ENCODE results near the gene HLA-DRA.

- TF ChIP-seq EZH2 (IDR thresholded peaks at IDR 0.05) (no peak), EZH2phosphoT487 (IDR thresholded peaks at IDR 0.05) (no peak), CTCF (IDR thresholded peaks at IDR 0.05) (no peak)
These were observed 52.7 kb downstream of the HLA-DRA start for GRCh38 chr6:32492351-32492750.

Data from neural progenitor cell (in vitro differentiated cells).